HG03196 (cell line): ENCODE data around the gene ZNF879.

Source experiments
- ATAC-seq: cut with Tn5 transposase; IDR thresholded peaks from one replicate; pipeline ENCODE4 v1.9.1; 2021; ENCODE audit not compliant: unreplicated experiment

Gene ZNF879

GRCh38 chr5:179023528-179024189 lies at the start of gene ZNF879:
ZNF879 (plus strand) TSS chr5:179023804; CDS start chr5:179025005, 1,201 bp downstream.
- peak; percentile 78 for ATAC-seq

- no peak for ATAC-seq
Observed at GRCh38 chr5:178981381-178981780, 42.2 kb upstream of the ZNF879 start.

GRCh38 chr5:178982941-178983340 lies 40.7 kb upstream of the ZNF879 start:
- ATAC-seq: no peak

- no peak for ATAC-seq
Observed at GRCh38 chr5:178983728-178984127, 39.9 kb upstream of the ZNF879 start.

- ATAC-seq: no peak
Observed at GRCh38 chr5:178984145-178985072, 39.2 kb upstream of the ZNF879 start.

GRCh38 chr5:178986326-178986960 lies 37.2 kb upstream of the ZNF879 start:
- no peak for ATAC-seq

- no peak for ATAC-seq
Observed at GRCh38 chr5:178988436-178989220, 35.0 kb upstream of the ZNF879 start.

GRCh38 chr5:178989311-178989710 lies 34.3 kb upstream of the ZNF879 start:
- no peak for ATAC-seq

- ATAC-seq: no peak
Observed at GRCh38 chr5:178990491-178990890, 33.1 kb upstream of the ZNF879 start.

- no peak for ATAC-seq
Observed at GRCh38 chr5:178991190-178992145, 32.1 kb upstream of the ZNF879 start.

- ATAC-seq: no peak
Observed at GRCh38 chr5:178992291-178992895, 31.2 kb upstream of the ZNF879 start.

- no peak for ATAC-seq
Observed at GRCh38 chr5:178993236-178993765, 30.3 kb upstream of the ZNF879 start.

- ATAC-seq: no peak
Observed at GRCh38 chr5:178993955-178994579, 29.5 kb upstream of the ZNF879 start.

GRCh38 chr5:178994580-178995340 lies 28.8 kb upstream of the ZNF879 start, which contains the start of gene GRM6:
GRM6 (minus strand) TSS chr5:178995320; CDS start chr5:178994944, 376 bp downstream.
- no peak for ATAC-seq

GRCh38 chr5:178995341-178995690 lies 28.3 kb upstream of the ZNF879 start:
- ATAC-seq: no peak

- no peak for ATAC-seq
Observed at GRCh38 chr5:178996156-178996555, 27.4 kb upstream of the ZNF879 start.

- ATAC-seq: no peak
Observed at GRCh38 chr5:178997191-178997590, 26.4 kb upstream of the ZNF879 start.

GRCh38 chr5:178998441-178998840 lies 25.2 kb upstream of the ZNF879 start:
- ATAC-seq: no peak
